PC-9 (cell line): ENCODE results near the gene SEZ6L.
"Not testable (repeated sequence)": the region's sequence is repeated elsewhere in the genome, so short reads cannot be mapped to it uniquely, and the experiment has no call there.

ENCODE experiments used
- EZH2 ChIP-seq: fragments of 200-600 bp; sonication (generic); IDR thresholded peaks from 2 replicates; pipeline ENCODE4 v1.8.0; 2017; ENCODE audit warnings: antibody characterized with exemption, low read depth
- TF ChIP-seq, protein P1 (sequence below): fragments of 200-600 bp; sonication (generic); conservative IDR thresholded peaks from 2 replicates; pipeline ENCODE4 v1.6.1; 2017; ENCODE audit warnings: mixed run types, antibody characterized with exemption, mild to moderate bottlenecking, moderate library complexity

DNA sequence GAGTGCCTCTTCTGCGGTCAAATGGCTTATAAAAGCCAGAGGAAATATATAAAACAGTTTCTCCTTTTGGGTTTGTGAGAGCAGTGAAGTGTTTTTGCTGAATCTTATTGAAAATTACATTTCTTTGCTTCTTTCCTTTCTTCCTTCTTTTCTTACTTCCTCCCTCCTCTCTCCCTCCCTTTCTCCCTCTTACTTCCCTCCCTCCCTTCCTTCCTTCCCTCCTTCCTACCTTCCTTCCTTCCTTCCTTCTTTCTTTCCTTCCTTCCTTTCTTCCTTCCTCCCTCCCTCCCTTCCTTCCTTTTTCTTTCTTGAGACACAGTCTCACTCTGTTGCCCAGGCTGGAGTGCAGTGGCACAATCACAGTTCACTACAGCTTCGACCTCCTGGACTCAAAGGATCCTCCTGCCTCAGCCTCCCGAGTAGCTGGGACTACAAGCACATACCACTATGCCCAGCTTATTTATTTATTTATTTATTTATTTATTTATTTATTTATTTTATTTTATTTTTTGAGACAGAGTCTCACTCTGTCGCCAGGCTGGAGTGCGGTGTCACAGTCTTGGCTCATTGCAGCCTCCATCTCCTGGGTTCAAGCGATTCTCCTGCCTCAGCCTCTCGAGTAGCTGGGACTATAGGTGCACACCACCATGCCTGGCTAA, 239.4 kb downstream of the SEZ6L start:
- TF ChIP-seq, protein P1, sequence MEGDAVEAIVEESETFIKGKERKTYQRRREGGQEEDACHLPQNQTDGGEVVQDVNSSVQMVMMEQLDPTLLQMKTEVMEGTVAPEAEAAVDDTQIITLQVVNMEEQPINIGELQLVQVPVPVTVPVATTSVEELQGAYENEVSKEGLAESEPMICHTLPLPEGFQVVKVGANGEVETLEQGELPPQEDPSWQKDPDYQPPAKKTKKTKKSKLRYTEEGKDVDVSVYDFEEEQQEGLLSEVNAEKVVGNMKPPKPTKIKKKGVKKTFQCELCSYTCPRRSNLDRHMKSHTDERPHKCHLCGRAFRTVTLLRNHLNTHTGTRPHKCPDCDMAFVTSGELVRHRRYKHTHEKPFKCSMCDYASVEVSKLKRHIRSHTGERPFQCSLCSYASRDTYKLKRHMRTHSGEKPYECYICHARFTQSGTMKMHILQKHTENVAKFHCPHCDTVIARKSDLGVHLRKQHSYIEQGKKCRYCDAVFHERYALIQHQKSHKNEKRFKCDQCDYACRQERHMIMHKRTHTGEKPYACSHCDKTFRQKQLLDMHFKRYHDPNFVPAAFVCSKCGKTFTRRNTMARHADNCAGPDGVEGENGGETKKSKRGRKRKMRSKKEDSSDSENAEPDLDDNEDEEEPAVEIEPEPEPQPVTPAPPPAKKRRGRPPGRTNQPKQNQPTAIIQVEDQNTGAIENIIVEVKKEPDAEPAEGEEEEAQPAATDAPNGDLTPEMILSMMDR, result not testable (repeated sequence)
- not testable (repeated sequence) for TF ChIP-seq EZH2
